GM21515 (cell line): ENCODE measurements around the gene AMER3.
A peak's percentile ranks its signal among the peaks of the same experiment; 100 is the strongest.
"Not testable (repeated sequence)": the region's sequence is repeated elsewhere in the genome, so short reads cannot be mapped to it uniquely, and the experiment has no call there.

Source experiments
- ATAC-seq: cut with Tn5 transposase; IDR thresholded peaks from one replicate; pipeline ENCODE4 v1.9.1; 2021; ENCODE audit not compliant: unreplicated experiment

AMER3 gene

GRCh38 chr2:130755256-130756052 is at the start of gene AMER3:
AMER3 (plus strand) TSS chr2:130755540; CDS start chr2:130762073, 6,533 bp downstream.
- ATAC-seq: no peak

- not testable (repeated sequence) for ATAC-seq
Measured at GRCh38 chr2:130714795-130715194, 40.5 kb upstream of the AMER3 start.

- no peak for ATAC-seq
Measured at GRCh38 chr2:130720036-130720435, 35.3 kb upstream of the AMER3 start.

- ATAC-seq: no peak
Measured at GRCh38 chr2:130720528-130720927, 34.8 kb upstream of the AMER3 start.

- ATAC-seq: no peak
Measured at GRCh38 chr2:130724455-130724854, 30.9 kb upstream of the AMER3 start.

GRCh38 chr2:130726614-130727180 is 28.6 kb upstream of the AMER3 start:
- no peak for ATAC-seq

GRCh38 chr2:130727286-130727924 is 27.9 kb upstream of the AMER3 start:
- ATAC-seq: peak; percentile 95

- no peak for ATAC-seq
Measured at GRCh38 chr2:130728007-130728454, 27.3 kb upstream of the AMER3 start.

GRCh38 chr2:130728549-130729316 is 26.6 kb upstream of the AMER3 start, which contains the start of gene GPR148:
GPR148 (plus strand) TSS chr2:130729070; CDS start chr2:130729152, 82 bp downstream.
- no peak for ATAC-seq

- no peak for ATAC-seq
Measured at GRCh38 chr2:130729322-130730299, 25.7 kb upstream of the AMER3 start.

- not testable (repeated sequence) for ATAC-seq
Measured at GRCh38 chr2:130732257-130732656, 23.1 kb upstream of the AMER3 start.

GRCh38 chr2:130735200-130735599 is 20.1 kb upstream of the AMER3 start:
- no peak for ATAC-seq

- ATAC-seq: no peak
Measured at GRCh38 chr2:130736487-130736886, 18.9 kb upstream of the AMER3 start.

- ATAC-seq: no peak
Measured at GRCh38 chr2:130737592-130737991, 17.7 kb upstream of the AMER3 start.

- no peak for ATAC-seq
Measured at GRCh38 chr2:130740671-130741070, 14.7 kb upstream of the AMER3 start.

- ATAC-seq: no peak
Measured at GRCh38 chr2:130743278-130743677, 12.1 kb upstream of the AMER3 start.

GRCh38 chr2:130744287-130745117 is 10.8 kb upstream of the AMER3 start:
- ATAC-seq: no peak

GRCh38 chr2:130749078-130749477 is 6.3 kb upstream of the AMER3 start:
- no peak for ATAC-seq

- ATAC-seq: no peak
Measured at GRCh38 chr2:130749641-130750040, 5.7 kb upstream of the AMER3 start.
